ENCODE measurements around the gene PYGO2.
"Not testable (repeated sequence)": the region's sequence is repeated elsewhere in the genome, so short reads cannot be mapped to it uniquely, and the experiment has no call there.

The PYGO2 gene

GRCh38 chr1:155000411-155000725 is 38.8 kb upstream of the PYGO2 start:
- no peak for DNase-seq (ENCODE audit: low read depth)

- no peak for DNase-seq (ENCODE audit: low read depth)
Observed at GRCh38 chr1:154999571-155000410, 38.2 kb upstream of the PYGO2 start.

- DNase-seq (ENCODE audit: low read depth), result no peak
Observed at GRCh38 chr1:154998818-154999570, 37.4 kb upstream of the PYGO2 start.

- no peak for DNase-seq (ENCODE audit: low read depth)
Observed at GRCh38 chr1:154998201-154998780, 36.7 kb upstream of the PYGO2 start.

GRCh38 chr1:154996966-154997701 is 35.6 kb upstream of the PYGO2 start:
- DNase-seq (ENCODE audit: low read depth), result no peak

- not testable (repeated sequence) for DNase-seq (ENCODE audit: low read depth)
Observed at GRCh38 chr1:154995301-154995983, 33.9 kb upstream of the PYGO2 start.

GRCh38 chr1:154994591-154994990 is 33.0 kb upstream of the PYGO2 start:
- no peak for DNase-seq (ENCODE audit: low read depth)

GRCh38 chr1:154994269-154994587 is 32.6 kb upstream of the PYGO2 start:
- DNase-seq (ENCODE audit: low read depth), result no peak

- DNase-seq (ENCODE audit: low read depth), result no peak
Observed at GRCh38 chr1:154993572-154994268, 32.1 kb upstream of the PYGO2 start, which contains the start of gene LENEP. Gene LENEP (plus strand): TSS chr1:154993586. CDS start chr1:154993608, 22 bp downstream.

GRCh38 chr1:154992721-154993571 is 31.4 kb upstream of the PYGO2 start:
- no peak for DNase-seq (ENCODE audit: low read depth)

- DNase-seq (ENCODE audit: low read depth), result no peak
Observed at GRCh38 chr1:154990276-154990675, 28.7 kb upstream of the PYGO2 start.

- DNase-seq (ENCODE audit: low read depth), result no peak
Observed at GRCh38 chr1:154989195-154989860, 27.7 kb upstream of the PYGO2 start.

- no peak for DNase-seq (ENCODE audit: low read depth)
Observed at GRCh38 chr1:154988058-154988954, 26.7 kb upstream of the PYGO2 start.

GRCh38 chr1:154987326-154987725 is 25.7 kb upstream of the PYGO2 start:
- no peak for DNase-seq (ENCODE audit: low read depth)

- DNase-seq (ENCODE audit: low read depth), result not testable (repeated sequence)
Observed at GRCh38 chr1:154986736-154987135, 25.2 kb upstream of the PYGO2 start.

- no peak for DNase-seq (ENCODE audit: low read depth)
Observed at GRCh38 chr1:154983776-154984466, 22.3 kb upstream of the PYGO2 start.

GRCh38 chr1:154982897-154983648 is 21.5 kb upstream of the PYGO2 start, which contains the start of gene FLAD1:
Gene FLAD1 (plus strand): TSS chr1:154983344. CDS start chr1:154983695, 351 bp downstream.
- peak; percentile 99 for DNase-seq (ENCODE audit: low read depth)

Data from non-pigmented ciliary epithelial cell (primary cell).